GM12878 (cell line): Measurements from ENCODE around the gene DLEC1. TPM values are rescaled to one million over a fixed set of nuclear protein-coding genes. Genes with fewer than 3 reads are reported as not detected.

Experiments used
- CTCF ChIP-seq, 3 experiments: IDR thresholded peaks in 2 of 3; conservative IDR thresholded peaks in 1 of 3; 2 replicates each; pipeline ENCODE4 v1.5.1; 2011; ENCODE audit warnings: low read depth in 3 of 3, low read length in 3 of 3, mild to moderate bottlenecking in 3 of 3, control low read depth in 2 of 3, moderate library complexity in 2 of 3, inconsistent platforms in 1 of 3, mixed read lengths in 1 of 3; ENCODE audit not compliant: control insufficient read depth in 2 of 3, insufficient read depth in 1 of 3; ENCODE audit errors: extremely low read depth in 1 of 3
- EP300 ChIP-seq, 2 experiments: fragments of 150-350 bp in 1 of 2; IDR thresholded peaks; 2 replicates each; pipeline ENCODE4 v1.6.1; 2011 to 2012; ENCODE audit warnings: low read depth in 2 of 2, low read length in 2 of 2, borderline replicate concordance in 1 of 2, improper control_type of control experiment in 1 of 2, inconsistent platforms in 1 of 2; ENCODE audit not compliant: control insufficient read depth in 1 of 2
- HDGF ChIP-seq: fragments of 450-650 bp; IDR thresholded peaks from 2 replicates; pipeline ENCODE4 v1.6.1; 2016; ENCODE audit warnings: antibody characterized with exemption
- SMC3 ChIP-seq: IDR thresholded peaks from 2 replicates; pipeline ENCODE4 v1.6.1; 2011; ENCODE audit warnings: low read length, improper control_type of control experiment, borderline replicate concordance
- TCF12 ChIP-seq: IDR thresholded peaks from 2 replicates; pipeline ENCODE4 v1.6.1; 2011; ENCODE audit warnings: low read depth, mild to moderate bottlenecking, low read length
- ZNF217 ChIP-seq: fragments of 450-650 bp; IDR thresholded peaks from 2 replicates; pipeline ENCODE4 v1.6.1; 2017; ENCODE audit warnings: antibody characterized with exemption, mild to moderate bottlenecking
- ZNF592 ChIP-seq: fragments of 450-650 bp; IDR thresholded peaks from 2 replicates; pipeline ENCODE4 v1.6.1; 2017; ENCODE audit warnings: mild to moderate bottlenecking, moderate library complexity
- polyA plus RNA-seq, 11 experiments: library from polyadenylated mRNA; depleted of rRNA in 4 of 11; unstranded in 6 of 11; stranded (reverse) in 5 of 11; fragments of >200 nt; fragmentation: Nextera tagmentation in 4 of 11; fragmentation: Illumina TruSeq in 1 of 11; extraction: Ambion mirVana in 4 of 11; extraction: Trizol in 1 of 11; gene quantifications; 1 replicate in 1 of 11; 2 replicates in 10 of 11; pipeline versions ENCODE4 v1.2.1 to v1.2.3, GENCODE V29; 2011 to 2016; ENCODE audit warnings: inconsistent platforms in 2 of 11, missing spikeins in 2 of 11, low read depth in 1 of 11
- total RNA-seq, 4 experiments: library from RNA; depleted of rRNA in 3 of 4; stranded (reverse); fragments of >200 nt in 3 of 4; fragmentation: Illumina TruSeq in 1 of 4; extraction: Trizol in 1 of 4; gene quantifications; 2 replicates each; pipeline versions ENCODE4 v1.2.1 to v1.2.3, GENCODE V29; 2013 to 2021
- TF ChIP-seq, protein P1 (sequence below): fragments of 450-650 bp; formaldehyde crosslinking; IDR thresholded peaks from 2 replicates; pipeline ENCODE4 v1.4.0; 2020; ENCODE audit warnings: mild to moderate bottlenecking, moderate library complexity

DLEC1 gene
- total and polyA plus RNA-seq, 10 of the 15 experiments (the other 5 are each of a cell fraction or from before 2014, with no cell fraction given) = 0.03 to 0.29 (median 0.07) TPM; not detected in 3

DNA sequence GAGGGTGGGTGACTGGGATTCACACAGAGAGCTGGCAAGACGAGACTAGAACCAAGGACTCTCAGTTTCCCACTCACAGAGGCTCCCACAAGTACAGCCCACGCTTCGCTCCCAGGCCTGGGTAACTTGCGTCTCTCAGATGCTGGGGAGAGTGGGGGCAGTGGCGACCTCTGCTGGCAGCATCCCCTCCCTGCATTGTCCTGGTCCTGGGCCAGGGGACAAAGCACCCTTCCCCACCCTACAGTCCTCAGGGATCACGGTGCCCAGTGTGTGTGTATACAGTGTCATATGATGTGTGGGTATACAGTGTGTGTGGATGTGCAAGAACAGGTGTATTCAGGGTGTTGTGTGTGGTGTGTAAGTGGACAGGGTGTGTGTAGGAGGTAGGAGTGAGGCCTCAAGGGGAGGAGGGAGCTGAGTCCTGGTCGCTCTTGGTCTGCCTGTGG lies 35.6 kb upstream of the DLEC1 start (continued):
- TF ChIP-seq ZNF592 = no peak
- TF ChIP-seq SMC3 = peak; percentile 56
- TF ChIP-seq CTCF (IDR thresholded peaks at IDR 0.05 in 2 of 3, conservative IDR thresholded peaks at IDR 0.05 in 1 of 3; ENCODE audit: control insufficient read depth in 2 of 3, extremely low read depth in 1 of 3, insufficient read depth in 1 of 3, low read depth in 3 of 3, low read length in 3 of 3) = peak; percentile 71 to 94 (median 91)
- TF ChIP-seq, protein P1, sequence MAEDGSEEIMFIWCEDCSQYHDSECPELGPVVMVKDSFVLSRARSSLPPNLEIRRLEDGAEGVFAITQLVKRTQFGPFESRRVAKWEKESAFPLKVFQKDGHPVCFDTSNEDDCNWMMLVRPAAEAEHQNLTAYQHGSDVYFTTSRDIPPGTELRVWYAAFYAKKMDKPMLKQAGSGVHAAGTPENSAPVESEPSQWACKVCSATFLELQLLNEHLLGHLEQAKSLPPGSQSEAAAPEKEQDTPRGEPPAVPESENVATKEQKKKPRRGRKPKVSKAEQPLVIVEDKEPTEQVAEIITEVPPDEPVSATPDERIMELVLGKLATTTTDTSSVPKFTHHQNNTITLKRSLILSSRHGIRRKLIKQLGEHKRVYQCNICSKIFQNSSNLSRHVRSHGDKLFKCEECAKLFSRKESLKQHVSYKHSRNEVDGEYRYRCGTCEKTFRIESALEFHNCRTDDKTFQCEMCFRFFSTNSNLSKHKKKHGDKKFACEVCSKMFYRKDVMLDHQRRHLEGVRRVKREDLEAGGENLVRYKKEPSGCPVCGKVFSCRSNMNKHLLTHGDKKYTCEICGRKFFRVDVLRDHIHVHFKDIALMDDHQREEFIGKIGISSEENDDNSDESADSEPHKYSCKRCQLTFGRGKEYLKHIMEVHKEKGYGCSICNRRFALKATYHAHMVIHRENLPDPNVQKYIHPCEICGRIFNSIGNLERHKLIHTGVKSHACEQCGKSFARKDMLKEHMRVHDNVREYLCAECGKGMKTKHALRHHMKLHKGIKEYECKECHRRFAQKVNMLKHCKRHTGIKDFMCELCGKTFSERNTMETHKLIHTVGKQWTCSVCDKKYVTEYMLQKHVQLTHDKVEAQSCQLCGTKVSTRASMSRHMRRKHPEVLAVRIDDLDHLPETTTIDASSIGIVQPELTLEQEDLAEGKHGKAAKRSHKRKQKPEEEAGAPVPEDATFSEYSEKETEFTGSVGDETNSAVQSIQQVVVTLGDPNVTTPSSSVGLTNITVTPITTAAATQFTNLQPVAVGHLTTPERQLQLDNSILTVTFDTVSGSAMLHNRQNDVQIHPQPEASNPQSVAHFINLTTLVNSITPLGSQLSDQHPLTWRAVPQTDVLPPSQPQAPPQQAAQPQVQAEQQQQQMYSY (CRISPR knock-in tag) = no peak
- TF ChIP-seq EP300 (IDR thresholded peaks at IDR 0.05; ENCODE audit: borderline replicate concordance in 1 of 2, control insufficient read depth in 1 of 2, low read depth in 2 of 2, low read length in 2 of 2) = no peak
- no peak for TF ChIP-seq ZNF217
- peak; percentile 73 for TF ChIP-seq HDGF
- peak; percentile 13; the same call in 1 of the 2 replicates for TF ChIP-seq TCF12
